HepG2 (cell line): ENCODE results near the gene HDAC4. TPM values are rescaled to one million over a fixed set of nuclear protein-coding genes. Genes with fewer than 3 reads are reported as not detected.

Source experiments
- ATAC-seq: fragments of 200-7000 bp; cut with Tn5 transposase; 3 replicates; pipeline ENCODE4 v1.9.1; 2020; ENCODE audit warnings: mild to moderate bottlenecking, moderate library complexity
- BruUV-seq: library from RNA; stranded (reverse); fragments of 400-500 nt; replicated peaks from 2 replicates; lab custom pipeline; 2021; lab: Mats Ljungman, UMichigan
- CTCF ChIA-PET: fragments of 300-600 bp; formaldehyde crosslinking; extraction: SDS; loops from one replicate; lab custom pipeline; 2021; ENCODE audit warnings: low total read pairs, inconsistent platforms, low intra/inter-chr PET ratio; lab: Yijun Ruan, JAX
- POLR2A ChIA-PET: fragments of 350-600 bp; sonication (Branson Sonifier 250); formaldehyde crosslinking; loops from one replicate; lab custom pipeline; 2020; ENCODE audit warnings: antibody characterized with exemption, inconsistent platforms; lab: Yijun Ruan, JAX
- DNase-seq: peaks from one replicate; pipeline ENCODE4 v3.0.0-alpha.2; 2015; ENCODE audit warnings: low spot score
- FAIRE-seq: peaks from 3 replicates; lab custom pipeline; 2011; peaks lifted over from hg19 to GRCh38; lab: Jason Lieb, UNC
- H2AFZ ChIP-seq: one replicate; pipeline ENCODE4 v1.6.1; 2011; ENCODE audit warnings: low read length, inconsistent platforms
- H3K27ac ChIP-seq: fragments of 300-600 bp; 3 replicates; pipeline ENCODE4 v1.8.0; 2011; ENCODE audit warnings: mixed run types, mild to moderate bottlenecking, mixed read lengths, low read length, inconsistent platforms; ENCODE audit not compliant: insufficient read depth; ENCODE audit errors: extremely low read length
- H3K27me3 ChIP-seq, 2 experiments: fragments of 200-600 bp in 1 of 2; 2 replicates in 1 of 2; 3 replicates in 1 of 2; pipeline versions ENCODE4 v1.6.0 to v1.8.0; 2011; ENCODE audit warnings: low read length in 2 of 2, mild to moderate bottlenecking in 2 of 2, moderate library complexity in 2 of 2, inconsistent platforms in 1 of 2; ENCODE audit not compliant: insufficient read depth in 2 of 2, control insufficient read depth in 1 of 2
- H3K36me3 ChIP-seq, 2 experiments: fragments of 200-600 bp in 1 of 2; replicated peaks in 1 of 2; 2 replicates in 1 of 2; 3 replicates in 1 of 2; pipeline versions ENCODE4 v1.5.1 to v1.8.0; 2011; ENCODE audit warnings: low read length in 2 of 2, inconsistent platforms in 1 of 2; ENCODE audit not compliant: insufficient read depth in 2 of 2, control insufficient read depth in 1 of 2
- H3K4me1 ChIP-seq: 2 replicates; pipeline ENCODE4 v1.5.1; 2012; ENCODE audit warnings: low read length, inconsistent platforms; ENCODE audit not compliant: insufficient read depth
- H3K4me2 ChIP-seq: 2 replicates; pipeline ENCODE4 v1.6.0; 2011; ENCODE audit warnings: low read depth, low read length, inconsistent platforms
- H3K4me3 ChIP-seq, 3 experiments: fragments of 200-600 bp in 1 of 3; sonication (generic), shearing (Covaris generic) in 1 of 3; replicated peaks in 1 of 3; 2 replicates each; pipeline ENCODE4 v1.5.1; 2011 to 2016; ENCODE audit warnings: low read length in 3 of 3, inconsistent platforms in 2 of 3, low read depth in 2 of 3, mild to moderate bottlenecking in 2 of 3, control low read depth in 1 of 3, mixed read lengths in 1 of 3; ENCODE audit not compliant: insufficient read depth in 1 of 3
- H3K79me2 ChIP-seq: one replicate; pipeline ENCODE4 v1.6.1; 2011; ENCODE audit warnings: low read length, inconsistent platforms; ENCODE audit not compliant: insufficient read depth
- H3K9ac ChIP-seq: 2 replicates; pipeline ENCODE4 v1.6.0; 2011; ENCODE audit warnings: mild to moderate bottlenecking, low read depth, low read length, inconsistent platforms; ENCODE audit not compliant: insufficient read depth
- H3K9me3 ChIP-seq: 2 replicates; pipeline ENCODE4 v1.5.1; 2012; ENCODE audit warnings: mild to moderate bottlenecking, low read length
- H4K20me1 ChIP-seq: 2 replicates; pipeline ENCODE4 v1.6.0; 2011; ENCODE audit warnings: inconsistent platforms, mild to moderate bottlenecking, low read length, moderate library complexity; ENCODE audit not compliant: insufficient read depth
- GATAD2A ChIP-seq: IDR thresholded peaks from 2 replicates; pipeline ENCODE4 v1.6.1; 2016
- NFATC3 ChIP-seq: sonication (generic); formaldehyde crosslinking; IDR thresholded peaks from 2 replicates; pipeline ENCODE4 v1.5.1; 2020; ENCODE audit warnings: mild to moderate bottlenecking, missing genetic modification reagents
- SIN3B ChIP-seq: fragments of 150-350 bp; IDR thresholded peaks from 2 replicates; pipeline ENCODE4 v1.6.1; 2014; ENCODE audit warnings: low read length
- SNAI1 ChIP-seq: sonication (generic); formaldehyde crosslinking; IDR thresholded peaks from 2 replicates; pipeline ENCODE4 v1.5.0; 2020; ENCODE audit warnings: mild to moderate bottlenecking, missing genetic modification reagents, borderline replicate concordance
- ZNF496 ChIP-seq: sonication (generic); formaldehyde crosslinking; IDR thresholded peaks from 2 replicates; pipeline ENCODE4 v1.8.1; 2023; ENCODE audit warnings: mild to moderate bottlenecking, moderate library complexity, missing genetic modification reagents; ENCODE audit not compliant: insufficient replicate concordance
- ZNF878 ChIP-seq: sonication (generic); formaldehyde crosslinking; IDR thresholded peaks from 2 replicates; pipeline ENCODE4 v1.8.1; 2023; ENCODE audit warnings: mild to moderate bottlenecking, missing genetic modification reagents, moderate library complexity
- ZNF883 ChIP-seq: sonication (generic); formaldehyde crosslinking; IDR thresholded peaks from 2 replicates; pipeline ENCODE4 v1.5.1; 2020; ENCODE audit warnings: mild to moderate bottlenecking, missing genetic modification reagents; ENCODE audit errors: not compliant biosample characterization
- WGBS: methylation state at CpG from one replicate; pipeline ENCODE4 v1.1.6; 2017; ENCODE audit warnings: low lambda C conversion rate; 5-methylcytosine and 5-hydroxymethylcytosine counted together
- in situ Hi-C: cut with HindIII; loops from 2 replicates; pipeline ENCODE4 v1.10.0; 2017; ENCODE audit warnings: low pct_unique_long_range_greater_than_20kb; ENCODE audit not compliant: extremely low pct_ligation_motif_present
- intact Hi-C: fragments of 100-400 bp; cut with micrococcal nuclease; formaldehyde crosslinking; loops from one replicate; pipeline ENCODE4 v1.10.0; 2022; ENCODE audit not compliant: unreplicated experiment
- polyA plus RNA-seq, 8 experiments: library from polyadenylated mRNA; depleted of rRNA in 3 of 8; stranded (reverse) in 7 of 8; unstranded in 1 of 8; fragments of >200 nt; fragmentation: Illumina TruSeq in 4 of 8; extraction: Trizol in 4 of 8; gene quantifications; 2 replicates each; pipeline versions ENCODE4 v1.2.1 to v1.2.3, GENCODE V29; 2011 to 2016; ENCODE audit warnings: low read depth in 4 of 8, missing spikeins in 1 of 8, mixed read lengths in 1 of 8; ENCODE audit not compliant: insufficient read depth in 1 of 8
- total RNA-seq, 5 experiments: library from RNA; depleted of rRNA; stranded (reverse); fragments of >200 nt; fragmentation: Illumina TruSeq; extraction: Trizol; gene quantifications; 2 replicates each; pipeline ENCODE4 v1.2.3, GENCODE V29; 2016; ENCODE audit warnings: low read depth in 1 of 5
- TF ChIP-seq, protein P1 (sequence below), 2 experiments: fragments of 450-650 bp in 1 of 2; sonication (generic) in 1 of 2; formaldehyde crosslinking in 1 of 2; IDR thresholded peaks; 2 replicates each; pipeline versions ENCODE4 v1.6.1 to v1.8.0; 2016 to 2022; ENCODE audit warnings: antibody characterized with exemption in 1 of 2, mild to moderate bottlenecking in 1 of 2, missing genetic modification reagents in 1 of 2
- TF ChIP-seq, protein P2 (sequence below): sonication (generic); formaldehyde crosslinking; IDR thresholded peaks from 2 replicates; pipeline ENCODE4 v1.4.0; 2020; ENCODE audit warnings: missing genetic modification reagents, borderline replicate concordance
- TF ChIP-seq, protein P3 (sequence below): IDR thresholded peaks from 2 replicates; pipeline ENCODE4 v1.6.1; 2016; ENCODE audit warnings: mild to moderate bottlenecking, missing biosample characterization, missing genetic modification reagents

HDAC4 gene
- total and polyA plus RNA-seq, 2 of the 13 experiments (the other 11 are each of a cell fraction or from before 2014, with no cell fraction given): 10.1 to 11.5 TPM

DNA sequence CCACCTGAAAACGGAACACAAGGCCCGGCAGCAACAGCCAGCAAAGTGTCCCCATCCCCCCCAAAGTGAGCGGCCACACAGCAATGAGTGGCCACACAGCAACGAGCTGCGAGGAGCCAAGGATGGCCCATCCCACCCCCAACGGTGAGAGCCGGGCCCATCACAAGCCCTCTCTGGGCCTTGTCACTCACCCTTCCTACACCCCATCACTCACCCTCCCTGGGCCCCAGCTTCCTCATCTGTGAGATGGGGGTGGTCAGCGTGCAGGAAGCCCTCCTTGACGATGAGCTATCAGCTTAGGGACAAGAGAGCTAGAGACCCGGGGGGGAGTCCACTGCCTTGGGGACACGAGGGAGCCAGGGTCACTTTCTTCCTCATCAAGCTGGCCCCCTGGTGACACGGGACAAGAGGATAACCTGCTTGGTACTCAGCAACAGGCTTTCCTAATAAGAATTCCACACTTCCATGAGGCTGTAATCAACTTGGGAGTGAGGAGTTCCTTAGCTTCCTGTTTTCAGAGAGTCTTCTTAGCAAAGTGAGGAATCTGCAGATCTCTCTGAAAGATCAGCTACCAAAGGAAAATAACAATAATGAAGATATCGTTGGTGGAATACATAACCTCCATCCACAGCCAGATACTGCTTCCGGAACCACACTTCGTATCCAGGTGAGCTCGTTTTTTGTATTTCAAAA, 92.8 kb downstream of the HDAC4 start:
- intact Hi-C loops: no loop called here
- Histone ChIP-seq H3K9ac (no peak overlapping the region), H3K4me2 (no peak overlapping the region), H3K79me2 (peaks cover 33% of the 10 kb centered on the region), H3K36me3 (peaks cover 0 to 3% of the 10 kb centered on the region in 2 experiments; a peak in 1 of 5 replicates), H4K20me1 (peaks cover 43% of the 10 kb centered on the region; the same call in 1 of the 2 replicates), H3K27ac (no peak overlapping the region), H3K27me3 (no peaks in the 10 kb centered on the region), H3K4me1 (no peaks in the 10 kb centered on the region), H3K4me3 (no peak overlapping the region), H3K9me3 (no peaks in the 10 kb centered on the region), H2AFZ (no peak overlapping the region)
- POLR2A ChIA-PET: no interaction called here
- in situ Hi-C loops: no loop called here
- no peak for DNase-seq
- no TSS peak for BruUV-seq
- FAIRE-seq: no peak
- no peak for TF ChIP-seq ZNF883 (CRISPR knock-in tag)
- no peak for TF ChIP-seq SNAI1 (CRISPR knock-in tag)
- TF ChIP-seq, protein P1, sequence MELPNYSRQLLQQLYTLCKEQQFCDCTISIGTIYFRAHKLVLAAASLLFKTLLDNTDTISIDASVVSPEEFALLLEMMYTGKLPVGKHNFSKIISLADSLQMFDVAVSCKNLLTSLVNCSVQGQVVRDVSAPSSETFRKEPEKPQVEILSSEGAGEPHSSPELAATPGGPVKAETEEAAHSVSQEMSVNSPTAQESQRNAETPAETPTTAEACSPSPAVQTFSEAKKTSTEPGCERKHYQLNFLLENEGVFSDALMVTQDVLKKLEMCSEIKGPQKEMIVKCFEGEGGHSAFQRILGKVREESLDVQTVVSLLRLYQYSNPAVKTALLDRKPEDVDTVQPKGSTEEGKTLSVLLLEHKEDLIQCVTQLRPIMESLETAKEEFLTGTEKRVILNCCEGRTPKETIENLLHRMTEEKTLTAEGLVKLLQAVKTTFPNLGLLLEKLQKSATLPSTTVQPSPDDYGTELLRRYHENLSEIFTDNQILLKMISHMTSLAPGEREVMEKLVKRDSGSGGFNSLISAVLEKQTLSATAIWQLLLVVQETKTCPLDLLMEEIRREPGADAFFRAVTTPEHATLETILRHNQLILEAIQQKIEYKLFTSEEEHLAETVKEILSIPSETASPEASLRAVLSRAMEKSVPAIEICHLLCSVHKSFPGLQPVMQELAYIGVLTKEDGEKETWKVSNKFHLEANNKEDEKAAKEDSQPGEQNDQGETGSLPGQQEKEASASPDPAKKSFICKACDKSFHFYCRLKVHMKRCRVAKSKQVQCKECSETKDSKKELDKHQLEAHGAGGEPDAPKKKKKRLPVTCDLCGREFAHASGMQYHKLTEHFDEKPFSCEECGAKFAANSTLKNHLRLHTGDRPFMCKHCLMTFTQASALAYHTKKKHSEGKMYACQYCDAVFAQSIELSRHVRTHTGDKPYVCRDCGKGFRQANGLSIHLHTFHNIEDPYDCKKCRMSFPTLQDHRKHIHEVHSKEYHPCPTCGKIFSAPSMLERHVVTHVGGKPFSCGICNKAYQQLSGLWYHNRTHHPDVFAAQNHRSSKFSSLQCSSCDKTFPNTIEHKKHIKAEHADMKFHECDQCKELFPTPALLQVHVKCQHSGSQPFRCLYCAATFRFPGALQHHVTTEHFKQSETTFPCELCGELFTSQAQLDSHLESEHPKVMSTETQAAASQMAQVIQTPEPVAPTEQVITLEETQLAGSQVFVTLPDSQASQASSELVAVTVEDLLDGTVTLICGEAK (IDR thresholded peaks at IDR 0.05): no peak
- TF ChIP-seq, protein P1 (CRISPR knock-in tag; IDR thresholded peaks at IDR 0.05): no peak
- no peak for TF ChIP-seq GATAD2A (CRISPR knock-in tag)
- no peak for TF ChIP-seq NFATC3 (CRISPR knock-in tag)
- no peak for TF ChIP-seq ZNF496 (CRISPR knock-in tag)
- TF ChIP-seq ZNF878 (CRISPR knock-in tag): no peak
- TF ChIP-seq, protein P2, sequence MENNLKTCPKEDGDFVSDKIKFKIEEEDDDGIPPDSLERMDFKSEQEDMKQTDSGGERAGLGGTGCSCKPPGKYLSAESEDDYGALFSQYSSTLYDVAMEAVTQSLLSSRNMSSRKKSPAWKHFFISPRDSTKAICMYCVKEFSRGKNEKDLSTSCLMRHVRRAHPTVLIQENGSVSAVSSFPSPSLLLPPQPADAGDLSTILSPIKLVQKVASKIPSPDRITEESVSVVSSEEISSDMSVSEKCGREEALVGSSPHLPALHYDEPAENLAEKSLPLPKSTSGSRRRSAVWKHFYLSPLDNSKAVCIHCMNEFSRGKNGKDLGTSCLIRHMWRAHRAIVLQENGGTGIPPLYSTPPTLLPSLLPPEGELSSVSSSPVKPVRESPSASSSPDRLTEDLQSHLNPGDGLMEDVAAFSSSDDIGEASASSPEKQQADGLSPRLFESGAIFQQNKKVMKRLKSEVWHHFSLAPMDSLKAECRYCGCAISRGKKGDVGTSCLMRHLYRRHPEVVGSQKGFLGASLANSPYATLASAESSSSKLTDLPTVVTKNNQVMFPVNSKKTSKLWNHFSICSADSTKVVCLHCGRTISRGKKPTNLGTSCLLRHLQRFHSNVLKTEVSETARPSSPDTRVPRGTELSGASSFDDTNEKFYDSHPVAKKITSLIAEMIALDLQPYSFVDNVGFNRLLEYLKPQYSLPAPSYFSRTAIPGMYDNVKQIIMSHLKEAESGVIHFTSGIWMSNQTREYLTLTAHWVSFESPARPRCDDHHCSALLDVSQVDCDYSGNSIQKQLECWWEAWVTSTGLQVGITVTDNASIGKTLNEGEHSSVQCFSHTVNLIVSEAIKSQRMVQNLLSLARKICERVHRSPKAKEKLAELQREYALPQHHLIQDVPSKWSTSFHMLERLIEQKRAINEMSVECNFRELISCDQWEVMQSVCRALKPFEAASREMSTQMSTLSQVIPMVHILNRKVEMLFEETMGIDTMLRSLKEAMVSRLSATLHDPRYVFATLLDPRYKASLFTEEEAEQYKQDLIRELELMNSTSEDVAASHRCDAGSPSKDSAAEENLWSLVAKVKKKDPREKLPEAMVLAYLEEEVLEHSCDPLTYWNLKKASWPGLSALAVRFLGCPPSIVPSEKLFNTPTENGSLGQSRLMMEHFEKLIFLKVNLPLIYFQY: no peak
- no peak for TF ChIP-seq SIN3B
- TF ChIP-seq, protein P3, sequence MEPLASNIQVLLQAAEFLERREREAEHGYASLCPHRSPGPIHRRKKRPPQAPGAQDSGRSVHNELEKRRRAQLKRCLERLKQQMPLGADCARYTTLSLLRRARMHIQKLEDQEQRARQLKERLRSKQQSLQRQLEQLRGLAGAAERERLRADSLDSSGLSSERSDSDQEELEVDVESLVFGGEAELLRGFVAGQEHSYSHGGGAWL (CRISPR knock-in tag): no peak
- CTCF ChIA-PET: no interaction called here
- no peak for ATAC-seq
- 98% methylated on average over 16 of the region's 16 CpGs for WGBS
